Activated CD4-positive, alpha-beta T cell treated with anti-CD3 and anti-CD28 coated beads, Interleukin-2, Interleukin-6, amounts not matched to agents 100 ng/mL and 50 ng/mL, durations not matched to agents 16 hours and 8 hours (primary cell): ENCODE data around the gene TDG.
"Not testable (repeated sequence)": the region's sequence is repeated elsewhere in the genome, so short reads cannot be mapped to it uniquely, and the experiment has no call there.

Experiments
- DNase-seq: peaks from one replicate; pipeline ENCODE4 v3.0.0-alpha.2; 2020

The TDG gene

GRCh38 chr12:103962493-103962892 is 3.2 kb upstream of the TDG start:
- no peak for DNase-seq

- no peak for DNase-seq
Measured at GRCh38 chr12:103964805-103965204, 867 bp upstream of the TDG start.

GRCh38 chr12:103965255-103965589 is 450 bp upstream of the TDG start:
- DNase-seq, result no peak

- DNase-seq, result no peak
Measured at GRCh38 chr12:103966736-103967135, 1.1 kb downstream of the TDG start.

- DNase-seq, result no peak
Measured at GRCh38 chr12:103969391-103969790, 3.7 kb downstream of the TDG start.

- no peak for DNase-seq
Measured at GRCh38 chr12:103973909-103974308, 8.2 kb downstream of the TDG start.

- no peak for DNase-seq
Measured at GRCh38 chr12:103975368-103975767, 9.7 kb downstream of the TDG start.

- DNase-seq, result no peak
Measured at GRCh38 chr12:103978384-103978982, 12.8 kb downstream of the TDG start.

GRCh38 chr12:103986829-103987228 is 21.2 kb downstream of the TDG start:
- DNase-seq, result no peak

GRCh38 chr12:103994235-103994634 is 28.6 kb downstream of the TDG start:
- no peak for DNase-seq

- DNase-seq, result no peak
Measured at GRCh38 chr12:103996595-103996994, 30.9 kb downstream of the TDG start.

GRCh38 chr12:103997286-103997900 is 31.7 kb downstream of the TDG start:
- DNase-seq, result no peak

- no peak for DNase-seq
Measured at GRCh38 chr12:103998976-103999375, 33.3 kb downstream of the TDG start.

- DNase-seq, result no peak
Measured at GRCh38 chr12:104000807-104001434, 35.2 kb downstream of the TDG start.

GRCh38 chr12:104002686-104003085 is 37.0 kb downstream of the TDG start:
- no peak for DNase-seq

GRCh38 chr12:104003596-104003995 is 37.9 kb downstream of the TDG start:
- no peak for DNase-seq

GRCh38 chr12:104006929-104007328 is 41.3 kb downstream of the TDG start:
- DNase-seq, result no peak

GRCh38 chr12:104010121-104010520 is 44.4 kb downstream of the TDG start:
- DNase-seq, result no peak

- DNase-seq, result no peak
Measured at GRCh38 chr12:104010606-104011169, 45.0 kb downstream of the TDG start.

- DNase-seq, result no peak
Measured at GRCh38 chr12:104011253-104011652, 45.6 kb downstream of the TDG start.

GRCh38 chr12:104012331-104012730 is 46.7 kb downstream of the TDG start:
- no peak for DNase-seq

- not testable (repeated sequence) for DNase-seq
Measured at GRCh38 chr12:104021862-104022261, 56.2 kb downstream of the TDG start.

- DNase-seq, result no peak
Measured at GRCh38 chr12:104022786-104023185, 57.1 kb downstream of the TDG start.

- no peak for DNase-seq
Measured at GRCh38 chr12:104023710-104024109, 58.0 kb downstream of the TDG start.
